ENCODE data around the gene ERICH6. TPM values are rescaled to one million over a fixed set of nuclear protein-coding genes. Genes with fewer than 3 reads are reported as not detected.
"Not testable (repeated sequence)": the region's sequence is repeated elsewhere in the genome, so short reads cannot be mapped to it uniquely, and the experiment has no call there.

ERICH6 gene
- total RNA-seq, 1 donor from 2014 or later: not detected

GRCh38 chr3:150682279-150682678 lies 21.4 kb downstream of the ERICH6 start:
- DNase-seq: no peak

- DNase-seq: no peak
These were observed 22.7 kb downstream of the ERICH6 start for GRCh38 chr3:150681057-150681456.

- no peak for DNase-seq
These were observed 23.2 kb downstream of the ERICH6 start for GRCh38 chr3:150680562-150680961.

GRCh38 chr3:150675587-150675986 lies 28.1 kb downstream of the ERICH6 start:
- no peak for DNase-seq

- DNase-seq: no peak
These were observed 29.8 kb downstream of the ERICH6 start for GRCh38 chr3:150673966-150674365.

GRCh38 chr3:150666167-150666566 lies 37.6 kb downstream of the ERICH6 start:
- DNase-seq: no peak

- no peak for DNase-seq
These were observed 40.3 kb downstream of the ERICH6 start for GRCh38 chr3:150663461-150663860.

GRCh38 chr3:150662410-150663200 lies 41.1 kb downstream of the ERICH6 start:
- no peak for DNase-seq

GRCh38 chr3:150656316-150656715 lies 47.4 kb downstream of the ERICH6 start:
- DNase-seq: no peak

- DNase-seq: no peak
These were observed 50.6 kb downstream of the ERICH6 start for GRCh38 chr3:150653110-150653561.

- DNase-seq: no peak
These were observed 63.5 kb downstream of the ERICH6 start for GRCh38 chr3:150640256-150640655.

- DNase-seq: no peak
These were observed 64.5 kb downstream of the ERICH6 start for GRCh38 chr3:150639262-150639661.

GRCh38 chr3:150636258-150636657 lies 67.5 kb downstream of the ERICH6 start:
- no peak for DNase-seq

- no peak for DNase-seq
These were observed 68.2 kb downstream of the ERICH6 start for GRCh38 chr3:150635526-150635925.

- DNase-seq: no peak
These were observed 68.6 kb downstream of the ERICH6 start for GRCh38 chr3:150635076-150635475.

GRCh38 chr3:150631515-150632221 lies 72.1 kb downstream of the ERICH6 start:
- no peak for DNase-seq

GRCh38 chr3:150627557-150627956 lies 76.2 kb downstream of the ERICH6 start:
- no peak for DNase-seq

GRCh38 chr3:150626148-150626930 lies 77.4 kb downstream of the ERICH6 start:
- DNase-seq: no peak

- DNase-seq: no peak
These were observed 79.8 kb downstream of the ERICH6 start for GRCh38 chr3:150623945-150624344.

GRCh38 chr3:150622955-150623354 lies 80.8 kb downstream of the ERICH6 start:
- not testable (repeated sequence) for DNase-seq

- DNase-seq: no peak
These were observed 83.6 kb downstream of the ERICH6 start for GRCh38 chr3:150620002-150620689.
